ENCODE measurements around the gene TGFBR3. TPM values are rescaled to one million over a fixed set of nuclear protein-coding genes. Genes with fewer than 3 reads are reported as not detected.

TGFBR3 gene
- total RNA-seq, 1 experiment from 2014 or later: 12.2 TPM

DNA sequence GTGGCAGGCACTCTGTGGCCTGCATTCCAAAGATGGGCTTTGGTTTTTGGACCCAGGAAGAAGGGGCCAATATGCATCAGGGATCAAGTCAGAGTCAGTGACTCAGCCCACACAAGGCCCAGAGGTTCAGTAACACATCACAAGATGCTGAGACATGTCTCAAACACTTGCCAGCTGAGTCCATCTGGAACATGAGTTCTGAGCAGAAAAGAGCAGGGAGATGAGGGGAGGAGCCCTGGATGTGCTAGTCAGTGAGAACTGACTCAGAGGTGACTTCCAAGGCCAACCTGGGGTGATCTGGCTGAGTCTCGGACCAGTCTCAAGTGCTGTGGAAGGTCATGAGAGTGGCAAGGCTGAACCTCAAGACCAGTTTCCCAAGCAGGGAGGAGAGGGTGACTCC is 235.2 kb downstream of the TGFBR3 start:
- intact Hi-C loops (cut with micrococcal nuclease; ENCODE audit: unreplicated experiment): no loop called here
- Histone ChIP-seq H3K4me3 (ENCODE audit: low read depth, low read length) (no peak overlapping the region), H3K27me3 (replicated peaks; ENCODE audit: control insufficient read depth, insufficient read depth, low read length) (no peaks in the 10 kb centered on the region), H3K9me3 (no peaks in the 10 kb centered on the region), H3K4me1 (no peaks in the 10 kb centered on the region), H3K36me3 (ENCODE audit: control insufficient read depth, insufficient read depth, low read length) (no peaks in the 10 kb centered on the region)
- BruUV-seq (replicated peaks): no TSS peak
- Mint-ChIP-seq H3K27ac (ENCODE audit: unreplicated experiment) (no peak overlapping the region), H3K27me3 (ENCODE audit: insufficient read depth, unreplicated experiment) (no peaks in the 10 kb centered on the region), H3K4me1 (ENCODE audit: low read depth, unreplicated experiment) (no peaks in the 10 kb centered on the region), H3K4me3 (ENCODE audit: unreplicated experiment) (no peak overlapping the region), H3K36me3 (ENCODE audit: insufficient read depth, unreplicated experiment) (no peaks in the 10 kb centered on the region), H3K9me3 (ENCODE audit: unreplicated experiment) (peaks cover 9% of the 10 kb centered on the region)
- TF ChIP-seq, protein P1, sequence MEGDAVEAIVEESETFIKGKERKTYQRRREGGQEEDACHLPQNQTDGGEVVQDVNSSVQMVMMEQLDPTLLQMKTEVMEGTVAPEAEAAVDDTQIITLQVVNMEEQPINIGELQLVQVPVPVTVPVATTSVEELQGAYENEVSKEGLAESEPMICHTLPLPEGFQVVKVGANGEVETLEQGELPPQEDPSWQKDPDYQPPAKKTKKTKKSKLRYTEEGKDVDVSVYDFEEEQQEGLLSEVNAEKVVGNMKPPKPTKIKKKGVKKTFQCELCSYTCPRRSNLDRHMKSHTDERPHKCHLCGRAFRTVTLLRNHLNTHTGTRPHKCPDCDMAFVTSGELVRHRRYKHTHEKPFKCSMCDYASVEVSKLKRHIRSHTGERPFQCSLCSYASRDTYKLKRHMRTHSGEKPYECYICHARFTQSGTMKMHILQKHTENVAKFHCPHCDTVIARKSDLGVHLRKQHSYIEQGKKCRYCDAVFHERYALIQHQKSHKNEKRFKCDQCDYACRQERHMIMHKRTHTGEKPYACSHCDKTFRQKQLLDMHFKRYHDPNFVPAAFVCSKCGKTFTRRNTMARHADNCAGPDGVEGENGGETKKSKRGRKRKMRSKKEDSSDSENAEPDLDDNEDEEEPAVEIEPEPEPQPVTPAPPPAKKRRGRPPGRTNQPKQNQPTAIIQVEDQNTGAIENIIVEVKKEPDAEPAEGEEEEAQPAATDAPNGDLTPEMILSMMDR (IDR thresholded peaks at IDR 0.05; ENCODE audit: insufficient read depth in 1 of 2, low read depth in 1 of 2, low read length in 1 of 2, severe bottlenecking in 1 of 2, unreplicated experiment in 1 of 2): no peak
- no peak for DNase-seq
- POLR2A ChIA-PET: no interaction called here
- CTCF ChIA-PET: no interaction called here

DNA sequence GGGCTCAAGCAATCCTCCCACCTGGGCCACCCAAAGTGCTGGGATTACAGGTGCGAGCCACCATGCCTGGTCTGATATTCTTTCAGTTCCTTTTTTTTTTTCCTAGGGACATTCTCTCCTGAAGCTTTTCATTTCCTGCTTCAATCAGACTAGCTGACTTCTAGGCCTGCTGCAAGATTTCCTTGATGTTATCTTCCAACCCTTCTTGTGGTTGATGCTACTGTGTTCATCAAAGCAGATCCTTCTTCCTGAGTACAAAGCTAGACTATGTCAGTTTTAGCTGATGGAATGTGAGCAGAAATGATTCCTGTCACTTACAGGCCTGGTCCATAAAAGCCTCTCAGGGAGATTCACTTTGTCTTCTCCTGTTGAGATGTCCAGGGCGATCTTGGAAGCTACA is 238.9 kb downstream of the TGFBR3 start:
- Mint-ChIP-seq H3K27ac (ENCODE audit: unreplicated experiment) (no peak overlapping the region), H3K9me3 (ENCODE audit: unreplicated experiment) (peaks cover 9% of the 10 kb centered on the region), H3K4me1 (ENCODE audit: low read depth, unreplicated experiment) (no peaks in the 10 kb centered on the region), H3K4me3 (ENCODE audit: unreplicated experiment) (no peak overlapping the region), H3K27me3 (ENCODE audit: insufficient read depth, unreplicated experiment) (no peaks in the 10 kb centered on the region), H3K36me3 (ENCODE audit: insufficient read depth, unreplicated experiment) (no peaks in the 10 kb centered on the region)
- BruUV-seq (replicated peaks): no TSS peak
- Histone ChIP-seq H3K4me3 (ENCODE audit: low read depth, low read length) (no peak overlapping the region), H3K9me3 (no peaks in the 10 kb centered on the region), H3K36me3 (ENCODE audit: control insufficient read depth, insufficient read depth, low read length) (no peaks in the 10 kb centered on the region), H3K27me3 (replicated peaks; ENCODE audit: control insufficient read depth, insufficient read depth, low read length) (no peaks in the 10 kb centered on the region), H3K4me1 (no peaks in the 10 kb centered on the region)
- CTCF ChIA-PET: no interaction called here
- intact Hi-C loops (cut with micrococcal nuclease; ENCODE audit: unreplicated experiment): no loop called here
- TF ChIP-seq, protein P1 (IDR thresholded peaks at IDR 0.05; ENCODE audit: insufficient read depth in 1 of 2, low read depth in 1 of 2, low read length in 1 of 2, severe bottlenecking in 1 of 2, unreplicated experiment in 1 of 2): no peak
- POLR2A ChIA-PET: no interaction called here
- no peak for DNase-seq

DNA sequence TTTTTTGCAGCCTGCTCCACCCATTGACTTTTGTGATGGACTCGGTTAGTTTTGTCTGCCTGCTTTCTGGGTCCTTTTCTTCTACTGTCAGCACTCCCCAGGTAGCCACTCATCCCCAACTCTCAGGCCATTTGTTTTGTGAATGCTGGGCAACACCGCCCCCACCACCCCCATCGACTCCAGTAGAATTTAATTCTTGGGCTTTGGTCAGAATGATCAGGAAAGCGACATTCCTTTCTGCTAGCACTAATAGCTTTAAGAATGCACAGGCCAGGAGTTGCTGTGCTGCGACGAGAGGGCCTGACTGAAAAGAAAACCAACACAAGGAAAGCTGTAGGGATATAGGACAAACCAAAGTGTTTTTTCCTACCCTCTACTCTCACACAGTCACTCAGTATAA is 240.9 kb downstream of the TGFBR3 start:
- no peak for DNase-seq
- CTCF ChIA-PET: interaction anchor here (1.2 kb wide), 1 partner anchor 33 kb away, joined by 3 read pairs; no protein-coding TSS in a partner anchor
- POLR2A ChIA-PET: no interaction called here
- H3K4me1 ChIP-seq: no peaks in the 10 kb centered on the region; the same call in 1 of the 2 replicates
- intact Hi-C loops (cut with micrococcal nuclease; ENCODE audit: unreplicated experiment): no loop called here
- no peaks in the 10 kb centered on the region for H3K36me3 Mint-ChIP-seq (ENCODE audit: insufficient read depth, unreplicated experiment)
- TF ChIP-seq, protein P1 (IDR thresholded peaks at IDR 0.05; ENCODE audit: insufficient read depth in 1 of 2, low read depth in 1 of 2, low read length in 1 of 2, severe bottlenecking in 1 of 2, unreplicated experiment in 1 of 2): no peak
- BruUV-seq (replicated peaks): no TSS peak
- H3K27ac Mint-ChIP-seq (ENCODE audit: unreplicated experiment): no peak overlapping the region
- H3K27me3 ChIP-seq (replicated peaks; ENCODE audit: control insufficient read depth, insufficient read depth, low read length): no peaks in the 10 kb centered on the region
- H3K4me3 Mint-ChIP-seq (ENCODE audit: unreplicated experiment): no peak overlapping the region
- H3K4me1 Mint-ChIP-seq (ENCODE audit: low read depth, unreplicated experiment): no peaks in the 10 kb centered on the region
- no peaks in the 10 kb centered on the region for H3K36me3 ChIP-seq (ENCODE audit: control insufficient read depth, insufficient read depth, low read length)
- no peaks in the 10 kb centered on the region for H3K9me3 ChIP-seq
- H3K4me3 ChIP-seq (ENCODE audit: low read depth, low read length): no peak overlapping the region
- no peaks in the 10 kb centered on the region for H3K27me3 Mint-ChIP-seq (ENCODE audit: insufficient read depth, unreplicated experiment)
- H3K9me3 Mint-ChIP-seq (ENCODE audit: unreplicated experiment): peaks cover 9% of the 10 kb centered on the region
